T-helper 1 cell treated with Interleukin-12 subunit alpha and Interleukin-12 subunit beta and Interleukin-4 antibody, amounts not matched to agents 30 ng/mL and 1 ng/mL, for 36 hours (primary cell): ENCODE data around the gene GJD3. TPM values are rescaled to one million over a fixed set of nuclear protein-coding genes. Genes with fewer than 3 reads are reported as not detected.

Experiments used
- intact Hi-C: fragments of 100-400 bp; cut with micrococcal nuclease; formaldehyde crosslinking; loops from one replicate; pipeline ENCODE4 v1.15.1; 2024
- total RNA-seq: library from RNA; stranded (reverse); gene quantifications from 2 replicates; pipeline ENCODE4 v1.2.3, GENCODE V29; 2022

Gene GJD3
- total RNA-seq, 1 donor from 2014 or later, result not detected

- intact Hi-C loops, result loop anchor here (1.0 to 10.0 kb wide), 2 partner anchors 7 to 1621 kb away; partner anchors contain the start of gene MLLT6
Observed at GRCh38 chr17:40325156-40326013, 39.2 kb downstream of the GJD3 start.

- intact Hi-C loops, result loop anchor here (5.0 to 10.0 kb wide), 2 partner anchors 284 to 1619 kb away; partner anchors contain the start of gene MLLT6
Observed at GRCh38 chr17:40323391-40324381, 40.9 kb downstream of the GJD3 start.

- intact Hi-C loops, result loop anchor here (1.0 to 10.0 kb wide), 5 partner anchors 19 to 1618 kb away; partner anchors contain the start of genes EIF1 and MLLT6
Observed at GRCh38 chr17:40322358-40323315, 41.9 kb downstream of the GJD3 start.

- intact Hi-C loops, result loop anchor here (1.0 to 10.0 kb wide), 5 partner anchors 19 to 1617 kb away; partner anchors contain the start of genes EIF1 and MLLT6
Observed at GRCh38 chr17:40321961-40322357, 42.6 kb downstream of the GJD3 start.

GRCh38 chr17:40321524-40321929 lies 43.0 kb downstream of the GJD3 start:
- intact Hi-C loops, result loop anchor here (5.0 to 10.0 kb wide), 2 partner anchors 286 to 1617 kb away; partner anchors contain the start of gene MLLT6

GRCh38 chr17:40320756-40321523 lies 43.6 kb downstream of the GJD3 start:
- intact Hi-C loops, result loop anchor here (5.0 to 10.0 kb wide), 2 partner anchors 286 to 1616 kb away; partner anchors contain the start of gene MLLT6

GRCh38 chr17:40319651-40320540 lies 44.6 kb downstream of the GJD3 start:
- intact Hi-C loops, result loop anchor here (5.0 to 10.0 kb wide), 5 partner anchors 97 to 1615 kb away; partner anchors contain the start of genes MLLT6, MSL1 and TOP2A

- intact Hi-C loops, result loop anchor here (1.0 to 5.0 kb wide), 14 partner anchors 7 to 366 kb away; partner anchors contain the start of genes CASC3, CDC6, MSL1 and TOP2A
Observed at GRCh38 chr17:40318830-40319391, 45.6 kb downstream of the GJD3 start.

GRCh38 chr17:40317880-40318829 lies 46.4 kb downstream of the GJD3 start:
- intact Hi-C loops, result loop anchor here (1.0 to 5.0 kb wide), 14 partner anchors 8 to 365 kb away; partner anchors contain the start of genes CASC3, CDC6, MSL1 and TOP2A

- intact Hi-C loops, result loop anchor here (5.0 kb wide), 3 partner anchors 100 to 220 kb away; partner anchors contain the start of genes MSL1 and TOP2A
Observed at GRCh38 chr17:40317345-40317873, 47.1 kb downstream of the GJD3 start.

- intact Hi-C loops, result loop anchor here (5.0 kb wide), 3 partner anchors 101 to 219 kb away; partner anchors contain the start of genes MSL1 and TOP2A
Observed at GRCh38 chr17:40316571-40317344, 47.8 kb downstream of the GJD3 start.

GRCh38 chr17:40315678-40316570 lies 48.6 kb downstream of the GJD3 start:
- intact Hi-C loops, result loop anchor here (5.0 kb wide), 3 partner anchors 101 to 219 kb away; partner anchors contain the start of genes MSL1 and TOP2A

GRCh38 chr17:40315206-40315605 lies 49.3 kb downstream of the GJD3 start:
- intact Hi-C loops, result loop anchor here (5.0 kb wide), 3 partner anchors 102 to 218 kb away; partner anchors contain the start of genes MSL1 and TOP2A

- intact Hi-C loops, result no loop called here
Observed at GRCh38 chr17:40314584-40314956, 50.0 kb downstream of the GJD3 start.
